ENCODE data around the gene MAPRE2.

The MAPRE2 gene

DNA sequence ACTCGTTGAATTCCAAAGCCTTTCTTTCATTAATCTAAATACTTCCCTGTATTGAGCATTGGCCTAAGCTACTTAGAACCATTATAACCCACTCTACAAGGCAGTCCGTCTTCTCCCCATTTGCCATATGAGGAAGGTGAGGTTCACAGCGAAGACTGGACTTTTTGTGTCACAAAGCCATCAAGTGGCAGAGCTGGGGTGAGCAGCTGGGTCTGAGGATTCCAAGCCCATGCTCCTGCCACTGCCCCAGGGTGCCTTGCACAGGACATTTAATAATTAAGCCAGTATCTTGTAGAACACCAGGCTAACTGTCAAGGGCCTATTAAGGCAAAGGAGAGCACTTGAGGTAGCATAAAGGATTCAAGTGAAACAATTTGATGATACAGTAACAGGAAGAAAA, 130.8 kb downstream of the MAPRE2 start:
- DNase-seq (ENCODE audit: insufficient read length, low spot score) (no peak), FAIRE-seq (no peak)

DNA sequence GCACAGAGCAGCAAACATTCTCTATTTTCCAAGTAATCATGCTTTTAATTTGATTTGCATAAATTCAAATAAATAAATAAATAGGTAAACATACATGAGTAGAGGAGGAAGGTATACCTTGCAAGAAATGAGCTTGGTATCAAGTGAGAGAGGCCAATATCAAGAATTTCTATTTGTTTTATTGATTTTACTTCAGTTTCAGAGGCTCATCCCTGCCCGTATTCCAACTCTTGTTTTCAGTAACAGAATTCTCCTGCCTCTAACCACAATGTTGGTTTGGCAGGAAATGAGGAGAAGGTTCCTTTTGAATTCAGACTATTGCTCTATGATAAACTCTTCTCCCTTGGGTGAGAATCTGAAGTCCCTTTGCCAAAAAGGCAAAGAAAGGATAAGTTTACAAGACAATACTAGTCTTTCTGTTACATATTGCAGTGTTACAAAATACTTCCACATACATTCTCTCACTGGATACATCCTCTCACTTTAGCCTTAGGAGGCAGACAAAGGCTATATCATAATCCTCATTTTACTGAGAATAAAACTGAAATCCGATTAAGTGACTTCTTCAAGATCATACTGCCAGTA, 131.3 kb downstream of the MAPRE2 start:
- DNase-seq (ENCODE audit: insufficient read length, low spot score): no peak
- FAIRE-seq: no peak

- no peak for DNase-seq (ENCODE audit: insufficient read length, low spot score)
- no peak for FAIRE-seq
Measured at GRCh38 chr18:35174093-35174731, 133.0 kb downstream of the MAPRE2 start.

DNA sequence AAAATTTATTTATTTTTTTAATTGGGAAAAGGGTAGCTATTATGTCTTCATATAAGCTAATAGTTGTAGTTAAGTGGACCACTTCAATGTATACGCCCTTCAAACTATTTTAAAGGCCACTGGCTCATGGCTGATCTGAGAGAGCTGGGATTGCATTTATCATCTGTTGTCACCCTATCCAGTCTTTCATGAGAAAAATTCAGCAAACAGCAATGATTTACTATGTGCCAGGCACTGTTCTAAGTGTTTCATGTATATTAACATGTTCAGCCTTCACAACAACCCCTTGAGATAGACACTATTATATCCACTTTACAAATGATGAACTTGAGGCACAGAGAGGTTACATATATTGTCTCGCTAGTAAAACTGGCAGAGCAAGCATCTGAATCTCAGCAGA, 133.5 kb downstream of the MAPRE2 start:
- DNase-seq (ENCODE audit: insufficient read length, low spot score) (no peak), FAIRE-seq (no peak)

- no peak for DNase-seq (ENCODE audit: insufficient read length, low spot score)
- no peak for FAIRE-seq
Measured at GRCh38 chr18:35176925-35177324, 135.7 kb downstream of the MAPRE2 start.

GRCh38 chr18:35178260-35178659, 137.0 kb downstream of the MAPRE2 start:
- DNase-seq (ENCODE audit: insufficient read length, low spot score): no peak
- FAIRE-seq: no peak

DNA sequence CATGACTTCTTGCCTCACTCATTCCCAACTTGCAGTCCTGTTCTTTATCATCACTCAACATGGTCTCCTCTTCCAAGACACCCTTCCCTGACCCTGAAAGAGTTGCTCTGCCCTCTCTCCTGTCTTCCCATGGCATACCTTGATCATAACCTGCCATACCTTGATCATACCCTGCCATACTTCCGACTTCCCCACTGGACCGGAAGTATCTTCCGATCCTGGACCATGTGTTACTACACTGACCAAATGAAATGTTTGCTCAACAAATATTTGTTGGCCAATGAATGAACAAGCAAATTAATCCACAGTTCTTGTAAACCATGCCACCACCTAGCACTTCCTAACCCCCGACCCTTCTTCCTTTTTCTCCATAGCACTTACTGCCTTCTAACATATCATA, 138.7 kb downstream of the MAPRE2 start:
- no peak for FAIRE-seq
- no peak for DNase-seq (ENCODE audit: insufficient read length, low spot score)

DNA sequence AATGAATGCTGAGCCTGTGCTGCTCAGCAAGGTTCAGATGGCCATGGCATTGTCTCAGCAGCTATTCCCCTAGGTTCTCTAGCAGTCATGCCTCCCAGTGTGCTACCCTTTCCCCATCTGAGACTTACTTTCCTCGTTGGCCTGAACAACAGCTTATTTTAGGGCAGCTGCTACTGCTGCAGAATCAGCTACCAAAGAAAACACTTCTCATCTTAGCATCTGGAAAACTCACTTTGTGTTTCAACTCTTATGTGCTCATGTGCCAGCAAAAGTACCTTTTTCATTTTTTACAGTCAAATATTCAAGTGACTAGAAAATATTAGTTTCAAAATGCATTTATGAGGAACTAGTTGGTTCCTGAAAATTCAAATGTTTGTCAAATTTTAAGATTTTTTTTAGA, 139.2 kb downstream of the MAPRE2 start:
- no peak for DNase-seq (ENCODE audit: insufficient read length, low spot score)
- no peak for FAIRE-seq

- no peak for DNase-seq (ENCODE audit: insufficient read length, low spot score)
- no peak for FAIRE-seq
Measured at GRCh38 chr18:35182151-35182550, 140.9 kb downstream of the MAPRE2 start.

GRCh38 chr18:35183886-35184285, 142.7 kb downstream of the MAPRE2 start:
- DNase-seq (ENCODE audit: insufficient read length, low spot score): no peak
- FAIRE-seq: no peak

GRCh38 chr18:35185771-35186170, 144.6 kb downstream of the MAPRE2 start:
- no peak for DNase-seq (ENCODE audit: insufficient read length, low spot score)
- no peak for FAIRE-seq

DNA sequence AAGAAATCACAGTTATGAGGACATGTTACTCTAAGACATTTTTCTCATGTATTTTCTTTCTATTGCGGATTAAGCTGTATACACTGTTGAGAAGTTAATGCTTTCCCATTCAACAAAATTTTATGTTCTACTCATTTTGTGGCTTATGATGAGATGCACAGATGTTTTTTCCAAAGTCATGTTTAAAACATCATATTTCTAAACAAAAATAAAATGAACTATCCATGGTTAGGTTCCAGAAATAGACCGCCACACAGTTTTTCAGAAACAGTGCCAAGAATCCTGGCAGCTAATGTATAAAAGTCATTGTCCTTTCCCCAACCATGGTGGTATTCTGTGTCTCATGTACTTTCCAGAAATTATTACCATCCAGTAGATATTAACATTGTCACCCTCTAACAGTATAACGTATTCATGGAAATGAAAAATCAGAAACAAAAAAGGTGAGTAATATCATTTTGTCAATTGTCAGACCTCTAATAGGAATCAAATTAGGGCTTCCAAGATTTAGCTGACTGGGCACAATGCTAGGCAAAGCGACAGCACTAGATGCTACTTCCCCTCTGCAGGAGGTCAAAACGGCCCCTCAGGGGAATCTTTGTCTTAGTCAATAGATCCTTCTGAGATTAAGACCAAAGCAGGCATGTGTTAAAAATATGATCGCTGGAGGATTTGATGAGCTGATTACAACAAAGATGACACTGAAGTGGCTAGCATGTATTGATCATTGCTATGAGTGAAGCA, 145.2 kb downstream of the MAPRE2 start:
- DNase-seq (ENCODE audit: insufficient read length, low spot score) (no peak), FAIRE-seq (no peak)

DNA sequence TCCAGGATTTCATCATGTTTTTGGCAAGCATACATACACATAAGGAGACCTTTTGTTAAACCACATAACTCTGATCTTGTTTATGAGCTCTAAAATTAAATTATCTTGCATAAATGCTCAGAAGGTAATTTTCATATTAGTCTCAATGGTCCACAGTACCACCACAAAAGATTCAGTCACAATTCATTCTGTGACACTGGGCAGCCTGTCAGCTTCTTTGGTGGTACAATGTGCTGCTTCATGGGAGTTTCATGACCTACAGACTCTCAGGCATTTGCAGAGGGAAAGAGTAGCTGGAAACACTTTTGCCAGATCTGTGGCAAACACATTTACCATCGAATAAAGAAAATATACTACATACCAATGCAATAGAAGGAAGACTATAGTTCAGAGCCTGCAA, 148.3 kb downstream of the MAPRE2 start:
- FAIRE-seq: no peak

DNA sequence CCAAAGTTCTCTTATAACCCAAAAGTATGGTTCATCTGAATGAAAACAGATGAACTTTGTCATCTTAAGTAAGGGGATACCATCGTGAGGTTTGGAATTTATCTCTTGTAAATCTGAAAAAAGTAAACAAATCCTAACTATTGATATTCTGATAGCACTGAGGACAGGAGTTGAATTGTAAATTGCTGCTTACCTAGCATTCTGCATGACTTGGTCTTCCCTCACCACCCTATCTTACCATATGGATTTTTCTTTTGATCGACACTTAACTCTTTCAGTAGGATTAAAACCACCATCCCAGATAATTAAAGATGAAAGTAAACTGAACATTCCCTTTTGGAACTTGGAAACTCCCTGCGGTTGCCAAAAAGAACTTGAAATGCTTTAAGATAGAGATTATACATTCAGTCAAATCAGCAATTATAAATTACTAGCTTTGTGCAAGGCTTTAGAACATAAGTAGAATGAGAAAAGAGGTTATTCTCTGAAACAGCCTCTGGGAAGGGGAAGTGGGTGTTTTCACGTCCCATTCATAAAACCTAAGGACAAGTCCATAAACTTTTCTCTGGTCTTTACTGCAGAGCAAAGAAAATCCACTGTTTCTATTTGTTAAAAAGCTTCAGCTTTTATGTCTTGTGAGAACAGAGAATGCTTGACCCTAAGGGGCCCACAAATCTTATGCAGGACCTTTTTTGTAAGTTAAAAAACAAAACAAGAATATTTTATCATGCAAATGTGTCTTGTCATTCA, 149.9 kb downstream of the MAPRE2 start:
- FAIRE-seq (no peak), DNase-seq (ENCODE audit: insufficient read length, low spot score) (no peak)

More for the DNA sequence above, 148.3 kb downstream of the MAPRE2 start:
- DNase-seq (ENCODE audit: insufficient read length, low spot score): no peak

DNA sequence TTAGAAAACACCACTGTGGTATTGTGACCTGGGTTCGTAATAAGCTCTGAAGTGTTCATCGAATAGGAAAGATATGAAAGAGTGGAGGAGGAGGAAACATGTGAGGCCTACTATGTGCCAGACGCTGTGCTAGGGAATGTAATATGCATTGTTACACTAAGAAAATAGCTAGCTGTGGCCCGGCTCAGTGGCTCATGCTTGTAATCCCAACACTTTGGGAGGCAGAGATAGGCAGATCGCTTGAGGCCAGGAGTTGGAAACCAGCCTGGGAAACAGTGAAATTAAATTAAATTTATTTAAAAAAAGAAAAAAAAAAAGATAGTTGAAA, 150.4 kb downstream of the MAPRE2 start:
- FAIRE-seq: no peak
- DNase-seq (ENCODE audit: insufficient read length, low spot score): no peak

GRCh38 chr18:35192415-35192814, 151.2 kb downstream of the MAPRE2 start:
- FAIRE-seq (no peak), DNase-seq (ENCODE audit: insufficient read length, low spot score) (no peak)

Data from HTR-8/SVneo (cell line).